Calu3 (cell line): ENCODE measurements around the gene DMD. TPM values are rescaled to one million over a fixed set of nuclear protein-coding genes. Genes with fewer than 3 reads are reported as not detected.
A peak's percentile ranks its signal among the peaks of the same experiment; 100 is the strongest.

Experiments
- BruUV-seq: library from RNA; stranded (reverse); fragments of 400-500 nt; replicated peaks from 2 replicates; lab custom pipeline; 2021; lab: Mats Ljungman, UMichigan
- CTCF ChIA-PET: fragments of 300-600 bp; sonication (Branson Sonifier 250); formaldehyde crosslinking; loops from one replicate; lab custom pipeline; 2022; ENCODE audit warnings: antibody characterized with exemption; lab: Charles Lee
- DNase-seq: peaks from one replicate; pipeline ENCODE4 v3.0.0; 2022
- H3K27ac Mint-ChIP-seq: one replicate; pipeline ENCODE4 v1.8.0; 2022; ENCODE audit warnings: mixed read lengths; ENCODE audit not compliant: unreplicated experiment
- H3K27me3 Mint-ChIP-seq: one replicate; pipeline ENCODE4 v1.8.0; 2022; ENCODE audit warnings: mixed read lengths; ENCODE audit not compliant: unreplicated experiment
- H3K36me3 Mint-ChIP-seq: one replicate; pipeline ENCODE4 v1.8.0; 2022; ENCODE audit warnings: mild to moderate bottlenecking, moderate library complexity, mixed read lengths; ENCODE audit not compliant: insufficient read depth, unreplicated experiment
- H3K4me1 Mint-ChIP-seq: one replicate; pipeline ENCODE4 v1.8.0; 2022; ENCODE audit warnings: mild to moderate bottlenecking, low read depth, mixed read lengths; ENCODE audit not compliant: unreplicated experiment
- H3K4me3 Mint-ChIP-seq: one replicate; pipeline ENCODE4 v1.8.0; 2022; ENCODE audit warnings: mild to moderate bottlenecking, low read depth, moderate library complexity, mixed read lengths; ENCODE audit not compliant: unreplicated experiment
- H3K9me3 Mint-ChIP-seq: one replicate; pipeline ENCODE4 v1.8.0; 2022; ENCODE audit warnings: low read depth, mixed read lengths; ENCODE audit not compliant: unreplicated experiment
- CTCF ChIP-seq: fragments of 200-600 bp; IDR thresholded peaks from one replicate; pipeline ENCODE4 v1.8.0; 2022; ENCODE audit warnings: antibody characterized with exemption; ENCODE audit not compliant: unreplicated experiment
- intact Hi-C: fragments of 100-400 bp; cut with micrococcal nuclease; formaldehyde crosslinking; loops from one replicate; pipeline ENCODE4 v1.10.0; 2022; ENCODE audit not compliant: unreplicated experiment
- total RNA-seq: library from RNA; stranded (reverse); gene quantifications from 2 replicates; pipeline ENCODE4 v1.2.3, GENCODE V29; 2022

Gene DMD
- total RNA-seq, 1 experiment from 2014 or later: 11.6 TPM

DNA sequence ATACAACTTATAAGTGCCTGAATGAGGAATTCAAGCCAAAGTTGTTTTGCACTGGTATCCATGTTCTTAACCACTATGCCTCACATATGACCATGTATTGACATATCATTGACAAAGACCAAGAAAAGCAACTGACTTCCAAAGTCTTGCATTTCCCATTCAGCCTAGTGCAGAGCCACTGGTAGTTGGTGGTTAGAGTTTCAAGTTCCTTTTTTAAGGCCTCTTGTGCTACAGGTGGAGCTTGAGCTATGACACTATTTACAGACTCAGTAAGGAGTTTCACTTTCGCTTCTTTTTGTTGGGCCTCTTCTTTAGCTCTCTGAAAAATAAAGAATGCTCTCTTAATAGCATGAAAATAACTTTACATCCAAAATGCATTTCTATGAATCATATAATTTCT, 763.0 kb downstream of the DMD start:
- Mint-ChIP-seq H3K27me3 (no peaks in the 10 kb centered on the region), H3K4me3 (no peak overlapping the region), H3K9me3 (peaks cover 4% of the 10 kb centered on the region), H3K36me3 (no peaks in the 10 kb centered on the region), H3K27ac (no peak overlapping the region), H3K4me1 (no peaks in the 10 kb centered on the region)
- no peak for TF ChIP-seq CTCF
- intact Hi-C loops: no loop called here
- no TSS peak for BruUV-seq
- DNase-seq: peak; percentile 0
- CTCF ChIA-PET: no interaction called here

DNA sequence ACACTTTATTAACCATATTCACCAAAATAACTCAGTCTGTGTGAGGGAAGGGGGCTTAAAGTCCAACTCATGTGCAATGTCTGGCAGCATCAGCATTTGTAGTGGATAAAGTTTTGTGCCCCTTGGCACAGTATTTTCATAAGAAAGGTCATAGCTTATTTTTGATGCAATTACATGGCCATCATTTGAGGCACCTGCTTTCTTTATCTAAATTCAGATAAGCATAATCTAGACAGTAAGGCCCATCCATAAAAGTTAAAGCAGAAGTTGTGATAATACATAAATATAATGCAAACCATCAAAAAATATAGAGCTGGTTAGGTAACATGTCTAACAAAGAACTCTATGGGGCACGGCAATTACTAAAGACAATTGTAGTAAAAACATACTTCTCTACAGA, 763.7 kb downstream of the DMD start:
- no peak for DNase-seq
- CTCF ChIA-PET: no interaction called here
- intact Hi-C loops: no loop called here
- TF ChIP-seq CTCF: no peak
- H3K27ac Mint-ChIP-seq: no peak overlapping the region
- no peak overlapping the region for H3K4me3 Mint-ChIP-seq
- BruUV-seq: no TSS peak
- H3K9me3 Mint-ChIP-seq: peaks cover 4% of the 10 kb centered on the region
- H3K4me1 Mint-ChIP-seq: no peaks in the 10 kb centered on the region
- H3K36me3 Mint-ChIP-seq: no peaks in the 10 kb centered on the region
- H3K27me3 Mint-ChIP-seq: no peaks in the 10 kb centered on the region

DNA sequence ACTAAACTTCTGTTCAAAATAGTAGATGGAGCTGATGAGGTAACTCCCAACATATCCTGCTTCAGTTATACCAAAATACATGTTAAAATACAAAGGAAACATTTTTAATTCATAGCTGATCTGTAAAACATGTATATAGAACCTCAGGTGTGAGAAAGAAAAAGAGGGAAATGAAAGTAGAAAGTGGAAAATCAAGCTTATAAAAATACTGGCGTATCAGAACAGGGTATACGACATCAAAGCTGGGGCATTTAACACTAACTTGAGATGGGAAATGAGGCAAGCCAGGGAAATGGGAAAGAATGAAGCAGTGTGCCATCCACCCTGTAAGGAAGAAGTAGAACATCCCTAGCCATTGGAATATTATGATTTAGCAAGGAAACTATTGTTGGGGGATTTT, 767.5 kb downstream of the DMD start:
- Mint-ChIP-seq H3K4me3 (no peak overlapping the region), H3K36me3 (no peaks in the 10 kb centered on the region), H3K4me1 (no peaks in the 10 kb centered on the region), H3K27me3 (no peaks in the 10 kb centered on the region), H3K9me3 (peaks cover 4% of the 10 kb centered on the region), H3K27ac (no peak overlapping the region)
- BruUV-seq: no TSS peak
- intact Hi-C loops: no loop called here
- no peak for DNase-seq
- CTCF ChIA-PET: no interaction called here
- TF ChIP-seq CTCF: no peak

GRCh38 chrX:32421266-32421665, 790.1 kb downstream of the DMD start:
- peaks cover 7% of the 10 kb centered on the region for H3K9me3 Mint-ChIP-seq
- TF ChIP-seq CTCF: no peak
- no peaks in the 10 kb centered on the region for H3K36me3 Mint-ChIP-seq
- H3K4me3 Mint-ChIP-seq: no peak overlapping the region
- intact Hi-C loops: no loop called here
- no peak overlapping the region for H3K27ac Mint-ChIP-seq
- CTCF ChIA-PET: no interaction called here
- DNase-seq: no peak
- no peaks in the 10 kb centered on the region for H3K27me3 Mint-ChIP-seq
- BruUV-seq: no TSS peak
- H3K4me1 Mint-ChIP-seq: no peaks in the 10 kb centered on the region
